OCI-LY3 (cell line): ENCODE measurements around the gene FAM163B.

Source experiments
- EZH2phosphoT487 ChIP-seq: fragments of 200-600 bp; shearing (Covaris generic); IDR thresholded peaks from 2 replicates; pipeline ENCODE4 v1.6.1; 2018; ENCODE audit warnings: antibody characterized with exemption, mixed run types, low read depth
- TF ChIP-seq, protein P1 (sequence below): fragments of 200-600, 300-600 bp; sonication (generic); IDR thresholded peaks from 2 replicates; pipeline ENCODE4 v1.5.1; 2014; ENCODE audit warnings: antibody characterized with exemption, low read length, low read depth

DNA sequence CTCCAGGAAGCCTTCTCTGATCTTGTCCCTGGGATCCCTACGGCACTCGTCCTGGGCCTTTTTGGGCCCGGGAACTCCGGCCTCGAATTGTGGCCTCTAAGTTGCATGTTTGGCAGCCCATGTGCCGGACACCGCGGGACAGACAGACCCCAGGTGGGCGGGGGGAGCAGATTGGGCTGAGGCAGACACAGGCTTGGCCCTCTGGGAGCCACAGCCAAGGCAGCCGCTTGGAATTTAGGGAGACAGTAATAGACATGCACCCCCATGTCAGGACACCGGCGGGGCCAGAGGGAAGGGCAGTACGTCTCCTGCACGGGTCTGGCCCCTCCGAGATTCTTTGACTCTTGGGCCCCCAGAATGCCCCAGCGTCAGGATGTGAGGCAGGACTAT, 38.5 kb downstream of the FAM163B start:
- TF ChIP-seq, protein P1, sequence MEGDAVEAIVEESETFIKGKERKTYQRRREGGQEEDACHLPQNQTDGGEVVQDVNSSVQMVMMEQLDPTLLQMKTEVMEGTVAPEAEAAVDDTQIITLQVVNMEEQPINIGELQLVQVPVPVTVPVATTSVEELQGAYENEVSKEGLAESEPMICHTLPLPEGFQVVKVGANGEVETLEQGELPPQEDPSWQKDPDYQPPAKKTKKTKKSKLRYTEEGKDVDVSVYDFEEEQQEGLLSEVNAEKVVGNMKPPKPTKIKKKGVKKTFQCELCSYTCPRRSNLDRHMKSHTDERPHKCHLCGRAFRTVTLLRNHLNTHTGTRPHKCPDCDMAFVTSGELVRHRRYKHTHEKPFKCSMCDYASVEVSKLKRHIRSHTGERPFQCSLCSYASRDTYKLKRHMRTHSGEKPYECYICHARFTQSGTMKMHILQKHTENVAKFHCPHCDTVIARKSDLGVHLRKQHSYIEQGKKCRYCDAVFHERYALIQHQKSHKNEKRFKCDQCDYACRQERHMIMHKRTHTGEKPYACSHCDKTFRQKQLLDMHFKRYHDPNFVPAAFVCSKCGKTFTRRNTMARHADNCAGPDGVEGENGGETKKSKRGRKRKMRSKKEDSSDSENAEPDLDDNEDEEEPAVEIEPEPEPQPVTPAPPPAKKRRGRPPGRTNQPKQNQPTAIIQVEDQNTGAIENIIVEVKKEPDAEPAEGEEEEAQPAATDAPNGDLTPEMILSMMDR, result no peak
- no peak for TF ChIP-seq EZH2phosphoT487
